Mononuclear cell (primary cell): ENCODE results near the gene SLC6A19. TPM values are rescaled to one million over a fixed set of nuclear protein-coding genes. Genes with fewer than 3 reads are reported as not detected.

Experiments used
- H3K27me3 ChIP-seq: 2 replicates; pipeline ENCODE4 v1.6.0; 2011; ENCODE audit warnings: low read length, control low read depth; ENCODE audit not compliant: insufficient read depth
- H3K4me1 ChIP-seq: 2 replicates; pipeline ENCODE4 v1.5.1; 2011; ENCODE audit warnings: mild to moderate bottlenecking, low read length, control low read depth; ENCODE audit not compliant: insufficient read depth
- H3K4me3 ChIP-seq: 2 replicates; pipeline ENCODE4 v1.5.1; 2011; ENCODE audit warnings: mild to moderate bottlenecking, low read length, moderate library complexity
- H3K9me3 ChIP-seq: 2 replicates; pipeline ENCODE4 v1.5.1; 2011; ENCODE audit warnings: low read depth, mild to moderate bottlenecking, control low read depth, low read length
- total RNA-seq: library from RNA; depleted of rRNA; stranded (reverse); fragments of >200 nt; gene quantifications from one replicate; pipeline ENCODE4 v1.2.3, GENCODE V29; 2012

SLC6A19 gene
- total RNA-seq, 1 donor = not detected

GRCh38 chr5:1214163-1214935, 13.0 kb downstream of the SLC6A19 start:
- Histone ChIP-seq H3K4me3 (no peak overlapping the region), H3K27me3 (no peaks in the 10 kb centered on the region), H3K4me1 (no peaks in the 10 kb centered on the region), H3K9me3 (no peaks in the 10 kb centered on the region)

GRCh38 chr5:1214936-1215220, 13.5 kb downstream of the SLC6A19 start:
- no peaks in the 10 kb centered on the region for H3K9me3 ChIP-seq
- H3K4me3 ChIP-seq = no peak overlapping the region
- no peaks in the 10 kb centered on the region for H3K4me1 ChIP-seq
- no peaks in the 10 kb centered on the region for H3K27me3 ChIP-seq

- Histone ChIP-seq H3K4me1 (no peaks in the 10 kb centered on the region), H3K27me3 (no peaks in the 10 kb centered on the region), H3K4me3 (no peak overlapping the region), H3K9me3 (no peaks in the 10 kb centered on the region)
Observed at GRCh38 chr5:1215320-1216096, 14.1 kb downstream of the SLC6A19 start.

GRCh38 chr5:1216211-1216917, 15.0 kb downstream of the SLC6A19 start:
- Histone ChIP-seq H3K4me1 (no peaks in the 10 kb centered on the region), H3K4me3 (no peak overlapping the region)

GRCh38 chr5:1216918-1217295, 15.5 kb downstream of the SLC6A19 start:
- Histone ChIP-seq H3K4me1 (no peaks in the 10 kb centered on the region), H3K9me3 (no peaks in the 10 kb centered on the region), H3K27me3 (no peaks in the 10 kb centered on the region), H3K4me3 (no peak overlapping the region)

More at GRCh38 chr5:1216211-1216917, 15.0 kb downstream of the SLC6A19 start:
- Histone ChIP-seq H3K27me3 (no peaks in the 10 kb centered on the region), H3K9me3 (no peaks in the 10 kb centered on the region)

- no peaks in the 10 kb centered on the region for H3K27me3 ChIP-seq
- no peak overlapping the region for H3K4me3 ChIP-seq
- no peaks in the 10 kb centered on the region for H3K9me3 ChIP-seq
- no peaks in the 10 kb centered on the region for H3K4me1 ChIP-seq
Observed at GRCh38 chr5:1217596-1218206, 16.3 kb downstream of the SLC6A19 start.

GRCh38 chr5:1218351-1219080, 17.1 kb downstream of the SLC6A19 start:
- no peaks in the 10 kb centered on the region for H3K4me1 ChIP-seq
- H3K4me3 ChIP-seq = no peak overlapping the region
- H3K9me3 ChIP-seq = no peaks in the 10 kb centered on the region
- H3K27me3 ChIP-seq = no peaks in the 10 kb centered on the region

- Histone ChIP-seq H3K4me3 (no peak overlapping the region), H3K9me3 (no peaks in the 10 kb centered on the region), H3K27me3 (no peaks in the 10 kb centered on the region)
Observed at GRCh38 chr5:1219098-1219767, 17.8 kb downstream of the SLC6A19 start.

GRCh38 chr5:1219768-1220100, 18.3 kb downstream of the SLC6A19 start:
- Histone ChIP-seq H3K27me3 (no peaks in the 10 kb centered on the region), H3K4me1 (no peaks in the 10 kb centered on the region), H3K4me3 (no peak overlapping the region), H3K9me3 (no peaks in the 10 kb centered on the region)

More at GRCh38 chr5:1219098-1219767, 17.8 kb downstream of the SLC6A19 start:
- no peaks in the 10 kb centered on the region for H3K4me1 ChIP-seq

GRCh38 chr5:1220351-1220750, 19.0 kb downstream of the SLC6A19 start:
- Histone ChIP-seq H3K9me3 (no peaks in the 10 kb centered on the region), H3K4me1 (no peaks in the 10 kb centered on the region), H3K27me3 (no peaks in the 10 kb centered on the region), H3K4me3 (no peak overlapping the region)

GRCh38 chr5:1220831-1221230, 19.4 kb downstream of the SLC6A19 start:
- Histone ChIP-seq H3K27me3 (no peaks in the 10 kb centered on the region), H3K4me3 (no peak overlapping the region), H3K4me1 (no peaks in the 10 kb centered on the region), H3K9me3 (no peaks in the 10 kb centered on the region)

GRCh38 chr5:1221721-1222120, 20.3 kb downstream of the SLC6A19 start:
- no peaks in the 10 kb centered on the region for H3K9me3 ChIP-seq
- no peaks in the 10 kb centered on the region for H3K27me3 ChIP-seq
- no peak overlapping the region for H3K4me3 ChIP-seq

GRCh38 chr5:1222147-1222546, 20.8 kb downstream of the SLC6A19 start:
- Histone ChIP-seq H3K9me3 (no peaks in the 10 kb centered on the region), H3K4me3 (no peak overlapping the region), H3K4me1 (no peaks in the 10 kb centered on the region), H3K27me3 (no peaks in the 10 kb centered on the region)

More at GRCh38 chr5:1221721-1222120, 20.3 kb downstream of the SLC6A19 start:
- H3K4me1 ChIP-seq = no peaks in the 10 kb centered on the region

- Histone ChIP-seq H3K4me1 (no peaks in the 10 kb centered on the region), H3K9me3 (no peaks in the 10 kb centered on the region), H3K27me3 (no peaks in the 10 kb centered on the region), H3K4me3 (no peak overlapping the region)
Observed at GRCh38 chr5:1222621-1223277, 21.4 kb downstream of the SLC6A19 start.
